ENCODE results near the gene DCBLD1.

DNA sequence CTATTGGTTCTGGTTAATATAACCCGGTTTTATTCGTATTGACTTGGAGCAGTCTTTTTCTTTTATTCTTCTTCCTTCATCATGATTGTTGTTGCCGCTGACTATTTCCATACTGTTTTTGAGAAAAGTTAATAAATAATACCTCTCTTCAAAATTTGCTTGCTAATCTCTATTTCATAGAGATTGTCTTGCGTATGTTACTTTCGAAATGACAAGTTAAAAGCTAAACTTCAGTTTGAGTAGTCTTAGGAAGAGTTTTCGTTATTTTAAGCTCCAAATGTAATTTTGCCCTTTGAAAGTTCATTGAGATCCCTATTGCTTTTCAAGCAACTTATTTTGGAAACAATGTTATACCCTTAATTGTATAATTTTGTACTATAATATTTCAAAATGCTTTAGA is 36.4 kb downstream of the DCBLD1 start:
- no peak for TF ChIP-seq EP300 (IDR thresholded peaks at IDR 0.05)
- TF ChIP-seq, protein P1, sequence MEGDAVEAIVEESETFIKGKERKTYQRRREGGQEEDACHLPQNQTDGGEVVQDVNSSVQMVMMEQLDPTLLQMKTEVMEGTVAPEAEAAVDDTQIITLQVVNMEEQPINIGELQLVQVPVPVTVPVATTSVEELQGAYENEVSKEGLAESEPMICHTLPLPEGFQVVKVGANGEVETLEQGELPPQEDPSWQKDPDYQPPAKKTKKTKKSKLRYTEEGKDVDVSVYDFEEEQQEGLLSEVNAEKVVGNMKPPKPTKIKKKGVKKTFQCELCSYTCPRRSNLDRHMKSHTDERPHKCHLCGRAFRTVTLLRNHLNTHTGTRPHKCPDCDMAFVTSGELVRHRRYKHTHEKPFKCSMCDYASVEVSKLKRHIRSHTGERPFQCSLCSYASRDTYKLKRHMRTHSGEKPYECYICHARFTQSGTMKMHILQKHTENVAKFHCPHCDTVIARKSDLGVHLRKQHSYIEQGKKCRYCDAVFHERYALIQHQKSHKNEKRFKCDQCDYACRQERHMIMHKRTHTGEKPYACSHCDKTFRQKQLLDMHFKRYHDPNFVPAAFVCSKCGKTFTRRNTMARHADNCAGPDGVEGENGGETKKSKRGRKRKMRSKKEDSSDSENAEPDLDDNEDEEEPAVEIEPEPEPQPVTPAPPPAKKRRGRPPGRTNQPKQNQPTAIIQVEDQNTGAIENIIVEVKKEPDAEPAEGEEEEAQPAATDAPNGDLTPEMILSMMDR (IDR thresholded peaks at IDR 0.05) = no peak
- TF ChIP-seq POLR2AphosphoS5 (IDR thresholded peaks at IDR 0.05) = no peak
